ENCODE data around the gene FUCA2. TPM values are rescaled to one million over a fixed set of nuclear protein-coding genes. Genes with fewer than 3 reads are reported as not detected.

The FUCA2 gene
- total and polyA plus RNA-seq, 2 of the 8 experiments (the other 6 are each of a cell fraction or from before 2014, with no cell fraction given) = 24.2 to 47.2 TPM

GRCh38 chr6:143449082-143449713, 62.3 kb downstream of the FUCA2 start (continued):
- TF ChIP-seq CHD7 (IDR thresholded peaks at IDR 0.05; ENCODE audit: insufficient replicate concordance, low read length) = no peak
- TF ChIP-seq BRCA1 (IDR thresholded peaks at IDR 0.05; ENCODE audit: low read depth, low read length) = no peak
- TF ChIP-seq EP300 (IDR thresholded peaks at IDR 0.05; ENCODE audit: borderline replicate concordance in 1 of 2, low read depth in 2 of 2, low read length in 2 of 2) = no peak
- no peak for TF ChIP-seq MAFK (IDR thresholded peaks at IDR 0.05; ENCODE audit: low read depth, low read length)
- TF ChIP-seq ATF3 (IDR thresholded peaks at IDR 0.05; ENCODE audit: insufficient read depth, low read depth, low read length) = no peak
- no peak for TF ChIP-seq RAD21 (IDR thresholded peaks at IDR 0.05 in 1 of 2, conservative IDR thresholded peaks at IDR 0.05 in 1 of 2; ENCODE audit: low read depth in 2 of 2, low read length in 2 of 2)
- no peak for TF ChIP-seq SP2 (IDR thresholded peaks at IDR 0.05; ENCODE audit: low read length)
- no peak for TF ChIP-seq SRF (IDR thresholded peaks at IDR 0.05; ENCODE audit: low read depth, low read length)
- no peak for TF ChIP-seq JUND (IDR thresholded peaks at IDR 0.05; ENCODE audit: low read length)
- no peak for TF ChIP-seq POU5F1 (IDR thresholded peaks at IDR 0.05; ENCODE audit: low read depth, low read length)

Data from H1 (cell line).